T-helper 1 cell (primary cell): ENCODE data around the gene PDCD1.
"Not testable (repeated sequence)": the region's sequence is repeated elsewhere in the genome, so short reads cannot be mapped to it uniquely, and the experiment has no call there.

Experiments used
- DNase-seq, 5 donors: peaks; one replicate each; pipeline ENCODE4 v3.0.0-alpha.2; 2012 to 2020

The PDCD1 gene

GRCh38 chr2:241812730-241813643 lies 45.7 kb downstream of the PDCD1 start:
- no peak for DNase-seq

DNA sequence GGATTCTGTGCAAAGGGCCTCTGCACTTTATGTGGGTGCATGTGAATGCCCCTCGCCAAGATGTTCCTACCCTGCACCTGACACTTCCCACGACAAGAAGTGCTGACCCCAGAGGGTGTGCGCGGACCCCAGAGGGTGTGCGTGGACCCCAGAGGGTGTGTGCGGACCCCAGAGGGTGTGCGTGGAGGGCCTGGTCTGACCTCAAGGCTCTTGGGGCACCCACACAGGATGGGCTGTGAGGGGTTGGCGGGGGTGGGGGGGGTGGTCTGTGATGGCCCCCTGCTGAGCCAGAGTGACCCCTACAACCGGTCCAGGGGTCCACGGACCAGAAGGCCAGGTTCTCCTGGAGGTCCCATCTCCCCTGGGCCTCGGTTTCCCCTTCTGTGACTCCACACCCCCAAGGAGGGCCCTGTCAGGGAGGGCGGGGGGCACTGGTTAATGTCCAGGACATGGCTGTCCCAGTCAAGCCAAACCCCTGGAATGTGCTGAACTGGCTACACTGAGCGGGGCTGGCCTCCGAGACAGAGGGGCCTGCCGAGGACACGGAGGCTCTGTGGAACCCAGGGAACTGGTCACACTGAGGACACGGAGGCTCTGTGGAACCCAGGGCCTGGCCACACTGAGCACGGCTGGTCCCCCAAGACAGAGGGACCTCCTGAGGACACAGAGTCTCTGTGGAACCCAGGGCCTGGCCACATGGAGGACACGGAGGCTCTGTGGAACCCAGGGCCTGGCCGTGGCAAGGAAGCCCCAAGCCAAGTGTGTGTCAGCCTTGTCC lies 46.6 kb downstream of the PDCD1 start:
- no peak for DNase-seq

DNA sequence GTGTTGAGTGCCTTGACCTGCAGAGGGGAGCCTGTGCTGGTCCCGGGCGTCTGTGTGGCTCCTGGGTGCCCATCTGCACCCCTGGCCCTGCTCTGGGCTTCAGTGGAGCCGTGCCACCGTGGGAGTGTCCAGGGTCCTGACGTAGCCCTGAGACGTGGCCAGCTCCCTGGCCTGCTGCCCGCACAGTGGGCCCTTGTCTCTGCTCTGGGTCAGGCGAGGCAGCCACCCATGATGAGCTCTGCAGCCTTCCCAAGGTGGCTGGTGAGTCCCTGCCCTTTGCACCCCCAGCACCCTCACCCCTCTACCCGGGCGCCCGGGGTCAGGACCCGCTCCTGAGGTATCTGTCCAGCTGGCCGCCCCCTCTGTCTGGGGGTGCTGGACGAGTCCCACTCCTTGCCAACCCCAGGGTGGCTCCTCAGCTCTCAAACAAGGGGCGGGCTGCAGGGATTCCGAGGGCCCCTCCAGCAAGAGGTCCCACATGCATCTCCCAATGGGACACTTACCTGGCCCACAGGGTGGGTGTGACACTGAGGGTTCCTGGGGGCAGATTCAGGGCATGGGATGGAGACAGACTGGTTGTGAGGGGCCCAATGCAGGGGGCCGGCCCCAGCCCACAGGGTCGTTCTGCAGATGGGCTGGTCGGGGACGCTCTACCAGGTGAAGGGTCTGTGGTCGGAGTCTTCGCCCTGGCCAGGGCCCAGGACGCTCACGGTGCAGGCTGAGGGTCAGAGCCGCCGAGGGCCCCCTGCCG lies 47.3 kb downstream of the PDCD1 start:
- DNase-seq, result no peak

DNA sequence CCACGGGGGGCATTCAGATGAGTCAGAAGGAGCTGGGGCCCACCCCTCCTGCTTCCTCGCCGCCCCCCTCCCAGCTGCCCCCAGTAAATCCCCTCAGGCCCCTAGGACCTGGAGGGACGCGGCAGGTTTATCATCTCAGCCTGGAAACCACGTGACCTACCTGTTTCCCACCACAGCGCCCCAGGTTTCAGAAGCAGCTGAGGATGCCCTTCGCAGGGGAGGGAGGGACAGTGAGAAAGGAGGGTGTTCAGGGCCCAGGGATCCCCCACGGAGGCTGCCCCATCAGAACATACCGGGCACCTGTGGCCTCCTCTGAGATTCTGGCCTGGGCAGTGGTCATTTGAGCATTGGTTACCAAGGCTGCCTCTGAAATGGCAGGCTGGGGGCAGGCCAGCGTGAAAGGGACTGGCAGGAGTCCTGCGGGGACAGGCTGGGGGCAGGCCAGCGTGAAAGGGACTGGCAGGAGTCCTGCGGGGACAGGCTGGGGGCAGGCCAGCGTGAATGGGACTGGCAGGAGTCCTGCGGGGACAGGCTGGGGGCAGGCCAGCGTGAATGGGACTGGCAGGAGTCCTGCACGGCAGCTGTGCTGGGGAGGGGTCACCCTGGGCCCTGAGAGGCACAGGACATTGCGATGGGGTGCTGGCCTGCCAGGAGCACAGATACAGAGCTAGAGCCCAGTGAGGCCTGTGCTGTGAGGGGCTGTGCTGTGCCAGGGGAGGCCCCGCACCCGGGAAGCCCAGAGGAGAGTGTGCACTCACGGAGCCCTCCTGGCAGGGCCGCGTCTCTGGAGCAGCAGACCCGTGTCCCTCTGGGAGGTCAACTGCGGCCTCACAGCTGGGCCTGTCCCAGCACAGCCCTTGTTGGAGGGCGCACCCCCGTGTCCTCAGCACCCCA lies 48.1 kb downstream of the PDCD1 start:
- no peak for DNase-seq

DNA sequence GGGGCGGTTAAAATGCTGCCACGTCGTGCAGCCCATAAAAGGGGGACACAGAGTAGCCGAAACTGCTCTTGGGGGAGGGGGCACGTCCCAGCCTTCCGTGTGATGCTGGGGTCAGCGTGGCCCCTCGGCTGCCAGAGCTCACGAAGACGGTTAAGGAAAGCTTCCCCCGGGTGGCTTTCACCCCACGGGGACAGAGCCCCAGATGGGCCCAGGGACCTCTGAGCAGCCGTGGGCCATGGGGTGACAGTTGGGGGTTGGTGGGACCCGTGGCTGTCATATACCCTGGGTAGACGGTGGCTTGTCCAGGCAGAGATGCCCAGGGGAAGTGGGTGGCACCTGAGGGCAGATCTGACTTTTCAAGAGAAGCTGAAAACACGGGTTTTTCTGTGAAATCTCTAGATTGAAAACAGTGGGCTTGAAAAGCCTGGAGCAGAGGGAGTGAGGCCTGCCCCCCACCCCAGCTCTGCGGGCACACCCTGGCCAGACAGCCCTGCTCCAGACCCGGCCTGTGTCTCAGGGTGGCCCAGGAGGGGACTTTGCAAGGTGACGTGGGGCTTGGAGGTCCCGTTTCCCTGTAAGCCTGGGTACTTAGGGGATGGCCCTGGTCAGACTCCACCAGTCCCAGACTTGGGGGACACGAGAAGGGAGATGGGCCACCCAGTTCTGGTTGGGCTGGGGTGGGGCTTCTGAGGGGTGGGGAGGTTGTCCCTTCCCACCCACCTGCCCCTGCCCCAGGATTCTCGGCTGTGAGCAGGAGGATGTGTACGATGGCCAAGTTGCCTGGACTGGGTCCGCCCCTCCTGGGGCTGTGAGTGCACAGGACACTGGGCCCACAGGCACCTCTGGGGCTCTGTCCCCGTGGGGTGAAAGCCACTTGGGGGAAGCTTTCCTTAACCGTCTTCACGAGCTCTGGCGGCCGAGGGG lies 49.0 kb downstream of the PDCD1 start:
- no peak for DNase-seq

DNA sequence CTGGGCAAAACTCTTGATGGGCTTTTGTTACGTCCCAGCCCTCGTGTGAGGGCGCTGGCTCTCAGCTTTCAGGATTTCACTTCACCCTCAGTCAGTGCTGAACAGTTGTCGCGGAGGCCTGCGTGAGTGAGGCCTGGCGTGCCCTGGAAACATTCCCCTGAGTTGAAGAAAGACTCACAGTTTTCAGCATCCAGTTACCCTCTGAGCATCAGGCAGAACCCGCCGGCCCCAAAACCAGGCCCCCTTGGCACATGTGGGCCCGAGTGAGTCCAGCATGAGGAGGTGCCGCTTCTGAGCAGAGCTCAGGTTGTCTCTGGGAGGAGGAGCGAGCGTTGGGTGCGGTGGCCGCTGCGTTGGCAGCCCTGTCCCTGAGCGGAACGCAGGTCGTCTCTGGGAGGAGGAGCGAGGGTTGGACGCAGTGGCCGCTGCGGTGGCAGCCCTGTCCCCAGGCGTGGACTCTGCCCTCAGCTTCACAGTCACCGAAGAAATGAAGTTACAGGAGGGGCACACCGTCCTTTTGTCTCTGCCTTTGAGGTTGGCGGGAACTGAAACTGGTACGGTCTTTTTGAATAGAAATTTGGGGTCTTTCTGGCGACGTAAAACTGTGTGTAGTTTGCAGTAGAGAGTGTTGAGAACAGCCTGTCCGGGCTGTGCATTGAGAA lies 49.8 kb downstream of the PDCD1 start, which contains the start of gene NEU4:
Gene NEU4, plus strand, starts transcription at position 473 of the 662 bp plus-strand sequence. CDS start 5,292 bp downstream, outside the sequence.
- no peak for DNase-seq

- DNase-seq, result no peak
Observed at GRCh38 chr2:241808051-241808720, 50.5 kb downstream of the PDCD1 start.

GRCh38 chr2:241806217-241806616 lies 52.5 kb downstream of the PDCD1 start:
- not testable (repeated sequence) for DNase-seq

GRCh38 chr2:241804326-241805229 lies 54.1 kb downstream of the PDCD1 start:
- DNase-seq, result no peak

- DNase-seq, result peak in 2 of 5 donors; percentile 35 to 38
Observed at GRCh38 chr2:241803387-241804325, 55.0 kb downstream of the PDCD1 start.

- no peak for DNase-seq
Observed at GRCh38 chr2:241802421-241803318, 56.0 kb downstream of the PDCD1 start.

- no peak for DNase-seq
Observed at GRCh38 chr2:241801611-241802420, 56.9 kb downstream of the PDCD1 start.

GRCh38 chr2:241800198-241800903 lies 58.3 kb downstream of the PDCD1 start:
- DNase-seq, result not testable (repeated sequence)
